ENCODE results near the gene ATP2B2. TPM values are rescaled to one million over a fixed set of nuclear protein-coding genes. Genes with fewer than 3 reads are reported as not detected.
A peak's percentile ranks its signal among the peaks of the same experiment; 100 is the strongest.
"Not testable (repeated sequence)": the region's sequence is repeated elsewhere in the genome, so short reads cannot be mapped to it uniquely, and the experiment has no call there.

Gene ATP2B2
- polyA plus RNA-seq, 3 donors, result 0.47 to 1.2 (median 0.58) TPM

DNA sequence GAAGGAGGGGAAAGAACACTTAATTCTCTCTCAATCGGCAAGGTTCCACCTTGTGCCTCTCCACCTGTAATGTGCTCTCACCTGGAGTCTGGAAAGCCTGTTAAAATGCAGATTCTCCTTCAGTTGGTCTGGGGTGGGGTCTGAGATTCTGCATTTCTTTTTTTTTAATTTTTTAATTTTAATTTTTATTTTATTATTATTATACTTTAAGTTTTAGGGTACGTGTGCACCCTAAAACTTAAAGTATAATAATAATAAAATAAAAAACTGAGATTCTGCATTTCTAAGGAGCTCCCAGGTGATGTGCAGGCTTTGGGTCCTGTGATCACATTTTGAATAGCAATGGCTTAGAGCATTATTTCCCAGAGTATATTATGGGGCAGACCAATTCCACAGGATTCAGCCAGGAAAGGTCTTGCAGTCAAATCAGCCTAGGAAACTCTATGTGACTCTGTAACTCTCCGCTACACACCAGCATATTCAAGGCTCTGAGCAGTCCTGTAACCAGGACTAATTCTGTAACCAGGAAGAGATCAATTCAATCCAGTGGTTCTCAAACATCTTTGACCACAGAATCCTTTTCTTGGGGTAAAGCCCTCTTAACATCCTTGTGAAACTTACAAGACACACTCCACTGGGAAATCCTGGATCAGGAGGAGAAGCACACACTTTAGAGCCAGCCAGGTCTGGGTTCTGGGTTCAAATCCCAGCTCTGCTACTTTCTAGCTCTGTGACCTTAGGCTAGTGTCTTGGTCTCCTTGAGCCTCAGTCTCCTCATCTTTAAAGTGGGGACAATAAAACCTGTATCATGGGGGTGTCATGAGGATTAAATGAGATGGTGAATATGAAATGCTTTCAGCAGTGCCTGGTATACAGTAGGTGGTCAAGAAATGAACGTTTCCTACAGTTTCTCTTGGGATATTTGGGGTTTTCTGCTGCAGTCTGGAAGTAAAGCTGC is 122.2 kb downstream of the ATP2B2 start:
- DNase-seq (ENCODE audit: extremely low read depth in 1 of 11, low read depth in 9 of 11, low spot score in 4 of 11), result no peak

GRCh38 chr3:10382445-10382844 is 122.9 kb downstream of the ATP2B2 start:
- DNase-seq (ENCODE audit: extremely low read depth in 1 of 11, low read depth in 9 of 11, low spot score in 4 of 11), result not testable (repeated sequence)

DNA sequence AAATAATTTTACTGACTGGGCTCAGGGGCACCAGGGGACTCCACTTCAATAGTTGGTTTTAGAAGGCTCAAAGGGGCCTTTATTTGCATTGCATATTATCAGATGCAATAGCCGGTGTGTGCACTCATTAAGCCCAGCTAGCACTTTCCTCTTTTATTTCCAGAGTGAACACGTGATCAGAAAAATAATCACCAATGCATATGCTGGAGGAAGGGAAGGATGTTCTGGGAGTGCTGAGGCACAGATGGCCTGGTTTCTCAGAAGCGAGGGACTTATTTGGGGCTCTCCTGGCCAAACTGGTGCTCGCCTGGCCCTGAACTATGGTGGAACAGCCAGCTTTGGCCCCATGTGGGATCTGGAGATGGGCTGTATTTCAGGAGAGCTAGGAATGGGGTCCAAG is 124.0 kb downstream of the ATP2B2 start:
- DNase-seq (ENCODE audit: extremely low read depth in 1 of 11, low read depth in 9 of 11, low spot score in 4 of 11), result no peak

- DNase-seq (ENCODE audit: extremely low read depth in 1 of 11, low read depth in 9 of 11, low spot score in 4 of 11), result no peak
Observed at GRCh38 chr3:10380906-10381305, 124.5 kb downstream of the ATP2B2 start.

- no peak for DNase-seq (ENCODE audit: extremely low read depth in 1 of 11, low read depth in 9 of 11, low spot score in 4 of 11)
Observed at GRCh38 chr3:10379961-10380360, 125.4 kb downstream of the ATP2B2 start.

DNA sequence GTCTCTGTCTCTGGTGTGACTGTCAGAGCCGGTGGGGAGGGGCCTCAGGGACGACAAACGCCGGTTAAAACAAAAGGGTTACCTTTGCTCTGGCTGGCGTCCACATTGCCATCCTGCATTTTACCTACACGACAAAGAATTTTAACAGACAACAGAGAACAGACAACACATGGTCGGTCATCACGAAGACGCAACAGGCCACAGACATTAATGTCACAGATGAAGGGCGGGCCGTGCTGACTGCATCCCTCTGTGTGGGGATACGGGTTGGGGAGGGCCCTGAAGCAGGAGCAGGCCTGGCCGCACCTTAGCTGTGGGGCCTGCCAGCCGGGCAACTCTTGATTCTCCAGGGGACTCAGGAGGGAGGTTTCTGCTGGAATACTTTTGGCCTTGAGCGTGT is 126.2 kb downstream of the ATP2B2 start:
- no peak for DNase-seq (ENCODE audit: extremely low read depth in 1 of 11, low read depth in 9 of 11, low spot score in 4 of 11)

DNA sequence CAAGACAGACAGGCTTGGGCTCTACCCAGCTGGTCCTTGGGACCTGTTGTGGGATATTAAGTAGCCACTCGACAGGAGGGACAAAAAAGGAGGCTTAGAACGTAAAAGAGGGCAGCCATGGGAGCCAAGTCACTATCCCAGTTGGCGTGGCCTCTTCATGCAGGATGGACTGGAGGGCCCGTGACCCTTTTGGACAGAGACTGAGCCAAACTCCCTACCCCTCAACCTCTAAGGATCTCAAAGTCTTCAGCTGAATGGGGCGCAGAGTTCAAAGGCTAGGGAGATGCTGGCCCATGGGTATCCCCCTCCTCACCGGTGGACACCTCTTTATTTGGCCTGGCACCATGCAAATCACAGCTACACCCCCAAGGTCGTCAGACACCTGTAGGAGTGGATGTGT is 126.6 kb downstream of the ATP2B2 start:
- no peak for DNase-seq (ENCODE audit: extremely low read depth in 1 of 11, low read depth in 9 of 11, low spot score in 4 of 11)

GRCh38 chr3:10378246-10378645 is 127.1 kb downstream of the ATP2B2 start:
- DNase-seq (ENCODE audit: extremely low read depth in 1 of 11, low read depth in 9 of 11, low spot score in 4 of 11), result no peak

DNA sequence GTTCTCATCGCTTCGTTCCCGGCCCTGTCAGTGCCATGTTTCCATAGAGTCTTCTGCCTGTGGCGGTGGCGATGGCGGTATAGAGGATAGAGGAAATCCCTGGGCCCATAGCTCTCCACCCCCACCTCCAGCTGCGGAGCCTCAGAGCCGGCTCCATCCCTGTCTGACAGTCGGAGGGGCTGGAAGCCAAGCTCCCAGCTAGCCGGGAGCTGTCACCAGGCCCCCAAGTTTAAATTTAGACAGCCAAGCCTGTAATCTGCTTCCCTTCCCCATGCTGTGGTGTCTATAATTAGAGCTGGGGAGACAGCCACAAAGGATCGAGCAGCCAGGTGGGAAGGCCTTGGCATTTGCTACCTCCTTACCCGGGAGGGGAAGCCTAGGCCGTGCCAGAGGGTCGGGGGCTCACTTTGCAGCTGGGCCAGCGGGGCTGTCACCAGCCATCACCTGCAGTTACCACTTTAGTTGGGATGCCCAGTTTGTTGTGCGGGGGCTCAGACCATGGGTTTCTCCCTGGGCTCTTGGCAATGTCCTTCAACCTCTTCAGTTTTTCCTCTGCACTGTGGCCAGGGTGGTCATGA is 128.1 kb downstream of the ATP2B2 start:
- DNase-seq (ENCODE audit: extremely low read depth in 1 of 11, low read depth in 9 of 11, low spot score in 4 of 11), result peak in 3 of 11 donors; percentile 15 to 31 (median 18)

DNA sequence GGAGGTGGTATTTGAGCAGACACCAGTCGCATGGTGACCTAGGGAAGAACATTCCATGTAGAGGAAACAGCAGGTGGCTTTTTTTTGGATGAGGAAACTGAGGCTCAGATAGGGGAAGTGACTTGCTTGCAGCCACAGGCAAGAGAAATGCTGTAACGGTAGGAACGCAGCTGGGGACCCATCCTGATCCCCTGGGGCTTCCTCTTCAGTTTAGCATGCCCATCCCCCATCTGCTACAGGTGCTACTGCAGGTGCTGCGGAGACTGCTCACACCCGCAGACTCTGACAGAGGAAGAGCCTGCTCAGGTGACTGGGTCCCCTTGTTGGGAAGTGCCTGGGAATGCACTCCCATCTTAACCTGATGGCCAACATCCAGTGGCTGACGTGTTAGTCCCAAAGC is 129.0 kb downstream of the ATP2B2 start:
- DNase-seq (ENCODE audit: extremely low read depth in 1 of 11, low read depth in 9 of 11, low spot score in 4 of 11), result no peak

DNA sequence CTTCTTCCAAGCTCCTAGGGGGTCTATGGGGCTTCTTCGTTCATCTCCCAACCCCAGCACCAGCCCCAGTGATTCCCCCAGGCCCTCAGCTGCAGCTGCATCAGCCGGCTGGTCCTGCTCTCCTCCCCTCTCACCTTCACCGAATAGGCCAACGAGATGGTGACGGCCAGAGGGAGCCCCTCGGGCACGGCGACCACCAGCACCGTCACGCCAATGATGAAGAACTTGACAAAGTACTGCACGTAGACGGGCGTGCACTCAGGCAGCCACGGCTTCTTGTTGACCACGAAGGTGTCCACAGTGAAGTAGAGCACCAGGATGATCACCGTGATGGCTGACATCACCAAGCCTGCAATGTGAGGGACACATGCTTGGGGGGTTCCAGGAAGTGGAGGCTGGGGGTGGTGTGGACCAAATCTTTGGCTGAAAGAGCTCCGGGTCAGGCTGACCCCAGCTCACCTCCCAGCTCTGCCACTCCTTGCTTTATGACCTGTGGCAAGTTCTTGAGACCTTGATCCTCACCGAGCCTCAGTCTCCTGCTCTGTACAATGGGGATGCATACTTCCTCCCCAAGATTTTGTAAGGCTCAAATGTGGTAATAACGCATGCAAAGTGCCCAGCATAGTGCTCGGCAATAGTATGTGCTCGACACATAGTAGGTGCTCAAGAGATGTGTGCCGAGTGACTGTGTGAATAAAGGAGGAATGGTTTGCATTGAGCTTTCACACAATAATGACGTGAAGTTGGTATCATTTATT is 129.9 kb downstream of the ATP2B2 start:
- no peak for DNase-seq (ENCODE audit: extremely low read depth in 1 of 11, low read depth in 9 of 11, low spot score in 4 of 11)

DNA sequence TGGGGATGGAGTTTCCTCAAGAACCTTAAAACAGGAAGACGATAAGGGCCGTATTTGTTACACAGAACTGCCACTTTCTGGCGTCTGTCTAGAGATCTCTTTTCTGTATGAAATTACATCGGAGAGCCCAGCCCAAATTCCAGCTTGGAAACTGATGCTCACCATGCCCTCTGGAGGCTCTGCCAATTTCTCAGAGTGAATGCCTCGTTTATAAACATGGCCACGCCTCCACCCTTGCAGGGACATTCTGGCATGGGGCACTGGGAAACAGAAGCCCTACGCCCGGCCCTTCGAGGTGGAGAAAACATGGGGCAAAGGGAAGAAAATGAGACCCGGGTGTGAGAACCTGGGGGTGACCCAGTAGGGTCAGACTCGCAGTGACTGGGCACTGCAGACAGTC is 131.1 kb downstream of the ATP2B2 start:
- no peak for DNase-seq (ENCODE audit: extremely low read depth in 1 of 11, low read depth in 9 of 11, low spot score in 4 of 11)

GRCh38 chr3:10373686-10374261 is 131.6 kb downstream of the ATP2B2 start:
- DNase-seq (ENCODE audit: extremely low read depth in 1 of 11, low read depth in 9 of 11, low spot score in 4 of 11), result no peak

- DNase-seq (ENCODE audit: extremely low read depth in 1 of 11, low read depth in 9 of 11, low spot score in 4 of 11), result no peak
Observed at GRCh38 chr3:10371789-10372188, 133.6 kb downstream of the ATP2B2 start.

GRCh38 chr3:10371167-10371566 is 134.2 kb downstream of the ATP2B2 start:
- no peak for DNase-seq (ENCODE audit: extremely low read depth in 1 of 11, low read depth in 9 of 11, low spot score in 4 of 11)

DNA sequence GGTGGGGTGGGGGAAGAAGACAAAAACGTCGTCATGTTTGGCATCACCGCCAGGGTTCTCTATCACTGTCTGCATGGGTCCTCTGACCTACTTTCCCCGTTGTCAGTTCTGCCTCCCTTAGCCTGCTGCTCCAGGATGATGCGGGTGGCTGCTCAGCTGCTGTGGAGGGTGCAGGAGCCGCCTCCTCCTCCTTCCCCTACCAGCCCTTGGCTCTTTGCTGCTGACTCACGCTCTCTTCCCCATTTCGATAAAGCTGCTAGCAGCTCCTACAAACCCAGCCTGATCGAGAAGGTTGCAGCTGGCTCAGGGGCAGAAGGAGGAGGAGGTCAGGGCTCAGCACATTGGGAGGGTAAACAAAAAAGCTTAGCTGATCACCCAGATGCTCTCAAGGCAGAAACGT is 135.0 kb downstream of the ATP2B2 start:
- DNase-seq (ENCODE audit: extremely low read depth in 1 of 11, low read depth in 9 of 11, low spot score in 4 of 11), result no peak

- no peak for DNase-seq (ENCODE audit: extremely low read depth in 1 of 11, low read depth in 9 of 11, low spot score in 4 of 11)
Observed at GRCh38 chr3:10368512-10368911, 136.9 kb downstream of the ATP2B2 start.

DNA sequence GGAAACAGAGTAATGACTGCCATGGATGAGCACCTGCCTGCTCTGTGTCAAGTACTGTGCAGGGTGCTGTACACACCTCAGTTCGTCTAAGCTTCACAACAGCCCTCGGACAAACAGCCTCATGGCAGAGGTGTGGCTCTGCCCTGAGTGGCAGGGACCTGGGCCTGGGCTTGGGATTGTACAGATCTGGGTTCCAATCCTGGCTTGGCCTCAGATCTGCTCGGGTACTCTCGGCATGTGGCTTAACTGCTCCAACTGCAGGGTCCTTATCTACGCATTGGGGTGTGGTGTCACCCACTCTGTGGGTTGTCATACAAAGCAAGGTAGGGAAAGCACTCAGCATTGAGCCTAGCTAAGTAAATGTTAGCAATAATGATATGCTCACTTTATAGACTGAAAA is 137.9 kb downstream of the ATP2B2 start:
- no peak for DNase-seq (ENCODE audit: extremely low read depth in 1 of 11, low read depth in 9 of 11, low spot score in 4 of 11)

GRCh38 chr3:10366651-10367101 is 138.7 kb downstream of the ATP2B2 start:
- no peak for DNase-seq (ENCODE audit: extremely low read depth in 1 of 11, low read depth in 9 of 11, low spot score in 4 of 11)

Data from renal cortex interstitium (tissue), 11 donors.